Esophagus muscularis mucosa (tissue), 4 donors: ENCODE results near the gene SPDYE2. TPM values are rescaled to one million over a fixed set of nuclear protein-coding genes. Genes with fewer than 3 reads are reported as not detected.
"Not testable (repeated sequence)": the region's sequence is repeated elsewhere in the genome, so short reads cannot be mapped to it uniquely, and the experiment has no call there.

Experiments used
- DNase-seq: peaks from one replicate; pipeline ENCODE4 v3.0.0-alpha.2; 2017; ENCODE audit errors: extremely low spot score
- H3K27ac ChIP-seq, 4 donors: fragments of 200-600 bp; sonication (generic); replicated peaks in 1 of 4; 1 replicate in 3 of 4; 2 replicates in 1 of 4; pipeline ENCODE4 v1.5.1; 2016 to 2019; ENCODE audit warnings: mild to moderate bottlenecking in 1 of 4
- H3K27me3 ChIP-seq, 4 donors: fragments of 200-600 bp; sonication (generic); one replicate each; pipeline versions ENCODE4 v1.5.1 to v1.6.0; 2016 to 2019
- H3K36me3 ChIP-seq, 4 donors: fragments of 200-600 bp; sonication (generic); one replicate each; pipeline ENCODE4 v1.5.1; 2016 to 2019
- H3K4me1 ChIP-seq, 4 donors: fragments of 200-600 bp; sonication (generic); one replicate each; pipeline ENCODE4 v1.5.1; 2016 to 2019
- H3K4me3 ChIP-seq, 4 donors: fragments of 200-600 bp; sonication (generic); 1 replicate in 2 of 4; 2 replicates in 2 of 4; pipeline ENCODE4 v1.5.1; 2016 to 2019; ENCODE audit warnings: mild to moderate bottlenecking in 4 of 4, moderate library complexity in 1 of 4
- H3K9me3 ChIP-seq, 4 donors: fragments of 200-600 bp; sonication (generic); 1 replicate in 3 of 4; 2 replicates in 1 of 4; pipeline ENCODE4 v1.5.1; 2016 to 2019
- WGBS: methylation state at CpG from one replicate; pipeline ENCODE4 v1.1.5; 2018; 5-methylcytosine and 5-hydroxymethylcytosine counted together
- intact Hi-C: fragments of 100-400 bp; cut with DNase I; formaldehyde crosslinking; loops from one replicate; pipeline ENCODE4 v1.15.1; 2023
- total RNA-seq, 4 donors: library from RNA; depleted of rRNA; stranded (reverse); fragments of >200 nt; gene quantifications; one replicate each; pipeline versions ENCODE4 v1.1.0 to v1.2.1, GENCODE V29; 2016

Gene SPDYE2
- total RNA-seq: not detected

GRCh38 chr7:102550808-102551422 lies at the start of gene SPDYE2:
TSS of gene SPDYE2 (plus strand) at chr7:102551226. CDS start at chr7:102553256, 2,030 bp downstream.
- intact Hi-C loops, H3K4me3 ChIP-seq, H3K4me1 ChIP-seq, H3K9me3 ChIP-seq, H3K27me3 ChIP-seq, H3K36me3 ChIP-seq, DNase-seq, H3K27ac ChIP-seq: not testable (repeated sequence)
- WGBS: no CpG with 5 or more reads among the region's 6 CpGs

DNA sequence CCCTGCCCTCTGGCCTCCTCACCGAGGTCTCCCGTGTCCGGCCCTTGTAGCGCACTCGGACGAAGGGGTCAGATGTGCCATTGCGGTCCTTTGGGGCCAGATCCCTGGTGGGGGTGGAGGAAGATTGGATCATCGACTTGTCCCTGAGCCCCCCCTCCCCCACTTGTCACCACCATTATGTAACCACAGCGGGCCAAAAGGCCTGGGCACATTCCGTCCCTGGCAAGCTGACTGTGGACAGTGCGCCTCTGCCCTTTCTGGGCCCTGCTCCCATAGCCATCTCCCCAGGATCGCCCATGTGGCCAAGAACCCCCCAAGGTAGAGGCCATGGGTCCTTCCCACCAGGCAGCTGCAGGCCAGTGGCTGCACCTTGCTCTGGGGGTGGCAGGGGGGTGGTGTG lies 47.9 kb upstream of the SPDYE2 start:
- H3K4me1 ChIP-seq, intact Hi-C loops: not testable (repeated sequence)
- no CpG with 5 or more reads among the region's 12 CpGs for WGBS

DNA sequence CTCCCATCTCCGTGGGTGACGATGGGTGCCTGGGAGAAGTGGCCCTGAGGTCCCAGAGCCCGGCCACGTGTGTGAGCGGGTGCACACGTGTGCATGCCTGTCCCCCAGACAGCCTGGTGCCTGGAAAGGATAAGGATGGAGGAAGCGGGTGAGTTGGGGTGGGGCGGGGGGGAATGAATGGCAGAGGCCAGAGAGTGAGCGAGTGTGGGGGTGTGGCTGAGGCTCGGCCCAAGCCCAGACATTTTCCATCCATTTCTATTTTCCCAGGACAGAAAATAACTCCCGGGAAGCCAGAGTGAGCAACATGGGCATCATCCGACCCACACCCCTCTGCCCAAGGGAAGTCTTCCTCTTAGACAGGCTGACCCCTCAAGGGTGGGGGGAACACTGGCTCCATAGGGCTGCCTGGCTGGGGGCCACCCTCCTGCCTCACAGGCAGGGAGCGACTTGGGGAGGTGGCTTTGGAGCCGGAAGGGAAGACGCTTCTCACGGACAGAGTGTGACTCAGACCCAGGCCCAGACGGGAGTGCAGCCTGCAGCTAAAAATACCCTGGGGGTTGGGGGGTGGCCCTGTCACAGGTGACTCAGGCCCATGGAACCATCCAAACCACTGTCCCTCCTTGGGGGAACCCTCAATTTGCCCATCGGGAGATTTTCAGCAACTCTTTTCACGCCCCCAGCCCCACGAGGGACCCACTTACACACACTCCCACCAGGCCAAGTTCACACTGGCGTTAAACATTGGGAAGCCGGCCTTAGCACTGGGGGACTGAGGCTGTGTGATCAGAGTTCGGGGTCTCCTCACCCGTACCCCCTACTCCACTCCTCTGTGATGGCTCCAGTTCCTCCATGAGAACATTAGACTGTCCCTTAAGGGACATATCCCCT lies 45.5 kb upstream of the SPDYE2 start:
- DNase-seq, H3K27me3 ChIP-seq, H3K4me1 ChIP-seq, H3K9me3 ChIP-seq, intact Hi-C loops, H3K36me3 ChIP-seq, H3K4me3 ChIP-seq: not testable (repeated sequence)
- WGBS: no CpG with 5 or more reads among the region's 24 CpGs
- peak overlapping the region in 1 of 4 donors; percentile 51 for H3K27ac ChIP-seq

More for the DNA sequence above, 47.9 kb upstream of the SPDYE2 start:
- H3K9me3 ChIP-seq, H3K4me3 ChIP-seq, DNase-seq, H3K27me3 ChIP-seq, H3K27ac ChIP-seq, H3K36me3 ChIP-seq: not testable (repeated sequence)

DNA sequence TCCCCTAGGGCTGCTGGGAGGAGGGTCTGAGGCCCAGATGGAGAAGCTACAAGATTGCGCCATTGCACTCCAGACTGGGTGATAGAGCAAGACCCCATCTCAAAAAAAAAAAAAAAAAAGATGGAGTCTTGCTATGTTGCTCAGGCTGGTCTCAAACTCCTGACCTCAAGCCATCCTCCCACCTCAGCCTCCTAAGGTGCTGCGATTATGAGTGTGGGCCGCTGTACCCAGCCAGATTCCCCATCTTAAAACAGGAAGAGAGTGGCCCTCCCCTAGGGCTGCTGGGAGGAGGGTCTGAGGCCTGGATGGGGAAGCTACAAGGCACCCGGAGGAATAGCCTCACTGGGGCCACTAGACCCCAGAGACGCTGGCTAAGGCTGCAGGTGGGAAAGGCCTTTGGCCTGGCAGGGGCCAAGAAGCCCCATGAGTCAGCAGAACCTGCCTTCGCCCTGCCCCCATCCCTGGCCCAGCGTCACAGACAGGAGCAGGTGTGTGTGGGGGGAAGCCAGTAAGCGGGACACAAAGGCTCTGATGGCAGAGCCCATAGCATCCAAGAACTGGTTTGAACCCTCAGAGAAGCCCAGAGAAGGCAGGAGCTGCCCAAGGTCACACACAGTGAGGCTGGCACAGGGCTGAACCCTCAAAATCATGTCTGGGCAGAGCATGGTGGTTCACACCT lies 43.5 kb upstream of the SPDYE2 start:
- H3K9me3 ChIP-seq, H3K4me3 ChIP-seq, H3K27ac ChIP-seq, DNase-seq, H3K4me1 ChIP-seq, H3K36me3 ChIP-seq, H3K27me3 ChIP-seq, intact Hi-C loops: not testable (repeated sequence)
- 85% methylated on average over 2 of the region's 8 CpGs for WGBS

- H3K27me3 ChIP-seq, intact Hi-C loops, H3K4me3 ChIP-seq, H3K27ac ChIP-seq, H3K9me3 ChIP-seq, H3K4me1 ChIP-seq, H3K36me3 ChIP-seq, DNase-seq: not testable (repeated sequence)
- no CpG with 5 or more reads among the region's 8 CpGs for WGBS
Observed at GRCh38 chr7:102510575-102510974, 40.5 kb upstream of the SPDYE2 start.

DNA sequence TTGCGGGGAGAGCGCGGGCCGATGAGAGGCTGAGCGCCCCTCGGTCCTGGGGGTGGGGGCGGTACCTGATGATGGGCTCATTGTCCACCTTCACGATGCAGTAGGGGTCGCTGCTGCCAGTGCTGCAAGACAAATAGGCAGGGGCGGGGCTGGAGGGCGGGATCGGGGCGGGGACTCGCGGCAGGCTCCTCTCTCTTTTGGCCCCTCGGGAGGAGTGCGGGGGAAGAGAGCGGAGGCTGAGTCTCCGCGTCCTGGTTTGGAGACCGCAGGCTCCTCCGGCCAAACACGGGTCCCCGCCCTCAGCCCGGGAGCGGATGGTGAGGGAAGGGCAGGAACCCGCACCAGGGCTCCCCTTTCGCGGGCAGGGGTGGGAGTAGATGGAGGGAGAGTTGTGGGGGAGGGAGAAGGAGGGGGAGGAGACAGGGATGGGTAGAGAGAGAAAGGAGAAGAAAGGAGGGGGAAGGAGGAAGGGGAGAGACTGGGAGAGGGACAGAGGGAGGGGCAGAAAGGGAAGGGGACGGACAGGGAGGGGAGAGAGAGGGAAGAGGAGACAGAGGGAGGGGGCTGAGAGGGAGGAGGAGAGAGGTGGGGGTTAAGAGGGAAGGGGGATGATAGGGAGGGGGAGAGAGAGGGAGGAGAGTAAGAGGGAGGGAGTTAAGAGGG lies 39.0 kb upstream of the SPDYE2 start:
- H3K36me3 ChIP-seq, H3K4me3 ChIP-seq, intact Hi-C loops, H3K9me3 ChIP-seq, H3K27ac ChIP-seq, H3K4me1 ChIP-seq, H3K27me3 ChIP-seq, DNase-seq: not testable (repeated sequence)
- no CpG with 5 or more reads among the region's 30 CpGs for WGBS

GRCh38 chr7:102512642-102513221 lies 38.3 kb upstream of the SPDYE2 start:
- H3K27me3 ChIP-seq, intact Hi-C loops, H3K4me1 ChIP-seq, H3K9me3 ChIP-seq, H3K36me3 ChIP-seq: not testable (repeated sequence)
- DNase-seq: peak; percentile 92
- WGBS: 8% methylated on average over 3 of the region's 5 CpGs
- peak overlapping the region; percentile 33 to 51 (median 36) for H3K4me3 ChIP-seq
- H3K27ac ChIP-seq: peak overlapping the region; percentile 71 to 84 (median 74)

DNA sequence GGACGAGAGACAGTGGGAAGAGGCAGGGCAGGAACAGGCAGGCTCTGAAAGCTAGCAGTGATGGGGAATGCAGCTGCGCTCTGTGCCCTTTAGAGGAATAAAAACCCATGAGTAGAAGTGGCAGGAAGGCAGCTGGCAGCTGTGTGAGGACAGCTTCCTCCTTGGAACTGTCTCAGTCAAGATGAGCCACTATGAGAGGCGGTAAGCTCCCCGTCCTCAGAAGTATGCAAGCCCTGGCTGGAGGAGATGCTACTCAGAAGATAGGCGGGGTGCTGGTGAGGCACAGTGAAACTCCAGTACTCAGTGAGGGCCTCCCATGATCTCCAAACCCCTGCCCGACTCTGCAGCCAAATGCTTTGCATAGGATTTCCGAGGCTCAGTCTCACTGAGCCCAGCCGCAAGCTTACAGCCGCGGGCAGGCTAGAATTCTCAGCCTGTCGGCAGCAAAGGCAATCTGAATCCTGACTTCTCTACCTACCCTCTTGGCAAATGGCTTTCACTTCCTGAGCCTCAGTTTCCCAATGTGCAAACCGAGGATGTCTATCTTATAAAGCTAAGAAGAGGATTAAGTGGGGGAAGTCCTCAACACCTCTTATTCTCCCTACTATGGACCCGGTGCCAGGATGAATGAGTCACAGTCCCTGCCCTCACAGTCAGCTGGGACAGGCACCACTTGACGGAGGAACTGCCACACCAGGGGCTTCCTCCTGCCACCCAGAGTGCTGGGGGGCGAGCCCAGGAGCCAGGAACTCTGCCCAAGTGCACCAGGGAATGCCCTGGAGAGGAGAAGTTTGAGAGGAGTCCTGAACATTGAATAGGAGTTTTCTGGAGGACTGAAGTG lies 35.9 kb upstream of the SPDYE2 start:
- H3K4me1 ChIP-seq, intact Hi-C loops, H3K27me3 ChIP-seq, H3K36me3 ChIP-seq, H3K9me3 ChIP-seq, DNase-seq, H3K4me3 ChIP-seq: not testable (repeated sequence)
- no CpG with 5 or more reads among the region's 15 CpGs for WGBS
- H3K27ac ChIP-seq: peak overlapping the region in 1 of 4 donors; percentile 45

DNA sequence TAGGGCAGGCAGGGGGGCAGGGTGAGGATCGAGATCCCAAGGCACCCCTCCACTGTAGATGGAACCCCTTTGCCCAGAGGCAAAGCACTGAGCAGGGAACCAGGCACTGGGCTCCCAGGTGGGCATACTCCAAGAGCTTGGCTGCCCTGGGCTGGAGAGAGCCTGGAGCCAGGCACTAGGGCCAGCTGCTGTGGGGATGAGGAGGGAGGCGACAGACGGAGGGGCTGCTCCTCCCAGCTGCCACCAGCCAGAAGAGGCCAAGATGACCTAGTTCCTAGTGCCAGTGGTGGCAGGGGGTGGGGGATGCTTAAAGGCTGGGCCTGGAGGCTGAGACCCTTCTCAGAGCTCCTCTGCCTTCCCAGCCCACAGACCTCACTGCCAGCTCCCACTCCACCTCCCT lies 35.1 kb upstream of the SPDYE2 start:
- H3K36me3 ChIP-seq, DNase-seq, H3K4me3 ChIP-seq, H3K4me1 ChIP-seq, intact Hi-C loops, H3K27ac ChIP-seq, H3K9me3 ChIP-seq, H3K27me3 ChIP-seq: not testable (repeated sequence)
- WGBS: no CpG with 5 or more reads among the region's 3 CpGs

DNA sequence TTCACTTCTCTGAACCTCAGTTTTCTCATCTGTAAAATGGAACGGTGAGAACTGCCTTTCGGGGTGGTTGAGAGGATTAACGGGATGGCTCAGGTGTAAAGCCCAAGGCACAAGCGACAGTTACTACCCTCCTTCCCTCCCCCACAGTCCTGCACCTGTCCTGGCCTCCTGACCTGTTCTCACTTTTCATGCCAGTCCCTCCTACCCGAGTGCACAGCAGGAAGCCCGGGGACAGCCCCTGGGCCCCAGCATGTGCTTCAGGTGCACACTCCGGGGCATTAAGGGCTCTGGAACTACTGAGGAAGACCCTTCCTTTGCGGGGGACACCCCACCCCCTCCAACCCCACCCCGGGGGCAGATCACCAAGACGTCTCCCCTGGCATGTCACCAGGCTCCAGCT lies 34.1 kb upstream of the SPDYE2 start:
- no CpG with 5 or more reads among the region's 10 CpGs for WGBS
- H3K4me1 ChIP-seq, DNase-seq, H3K4me3 ChIP-seq, intact Hi-C loops, H3K9me3 ChIP-seq, H3K36me3 ChIP-seq, H3K27ac ChIP-seq, H3K27me3 ChIP-seq: not testable (repeated sequence)

DNA sequence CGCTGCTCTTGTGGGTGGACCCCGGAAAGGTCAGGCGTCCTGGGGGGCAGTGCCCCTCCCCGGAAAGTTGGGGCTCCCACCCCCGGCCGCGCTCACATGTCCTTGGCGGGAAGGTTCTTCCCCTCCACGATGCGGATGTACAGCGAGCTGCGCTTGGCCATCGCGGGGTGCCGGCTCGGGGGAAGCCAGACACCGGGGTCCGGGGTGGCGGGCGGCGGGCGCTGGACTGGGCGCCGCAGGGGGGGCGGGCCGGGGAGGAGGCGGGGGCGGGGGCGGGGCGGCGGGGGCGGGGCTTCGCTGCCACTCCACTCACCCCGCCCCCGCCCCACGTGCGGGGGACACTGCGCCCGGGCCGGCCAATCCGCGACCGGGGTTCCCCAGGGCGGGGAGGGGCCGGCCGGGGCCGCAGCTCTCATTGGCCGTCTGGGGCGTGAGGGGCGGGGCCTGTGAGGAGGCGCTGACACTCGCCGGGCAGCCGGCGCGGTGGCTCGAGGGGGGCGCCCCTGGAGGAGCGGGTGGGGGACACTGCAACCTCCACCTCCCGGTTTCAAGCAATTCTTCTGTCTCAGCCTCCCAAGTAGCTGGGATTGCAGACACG lies 33.4 kb upstream of the SPDYE2 start, which contains the start of gene RASA4B:
TSS of gene RASA4B (minus strand) at position 228 of the 598 bp plus-strand sequence. CDS start at position 161, 67 bp downstream.
- H3K4me1 ChIP-seq, H3K27ac ChIP-seq, intact Hi-C loops, H3K36me3 ChIP-seq, H3K9me3 ChIP-seq, H3K27me3 ChIP-seq, DNase-seq: not testable (repeated sequence)
- H3K4me3 ChIP-seq: peak within 1 kb of the TSS in 3 of 4 donors; percentile 37 to 55 (median 41)
- no CpG with 5 or more reads among the region's 61 CpGs for WGBS
